ACHN (cell line): Measurements from ENCODE around the gene LYZL4.

Experiments
- DNase-seq: peaks from one replicate; pipeline ENCODE4 v3.0.0-alpha.2; 2015
- in situ Hi-C: cut with HindIII; loops from 2 replicates; pipeline ENCODE4 v1.10.0; 2017; ENCODE audit warnings: low sequenced_read_pairs, low pct_ligation_motif_present, low pct_unique_long_range_greater_than_20kb

Gene LYZL4, protein sequence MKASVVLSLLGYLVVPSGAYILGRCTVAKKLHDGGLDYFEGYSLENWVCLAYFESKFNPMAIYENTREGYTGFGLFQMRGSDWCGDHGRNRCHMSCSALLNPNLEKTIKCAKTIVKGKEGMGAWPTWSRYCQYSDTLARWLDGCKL

DNA sequence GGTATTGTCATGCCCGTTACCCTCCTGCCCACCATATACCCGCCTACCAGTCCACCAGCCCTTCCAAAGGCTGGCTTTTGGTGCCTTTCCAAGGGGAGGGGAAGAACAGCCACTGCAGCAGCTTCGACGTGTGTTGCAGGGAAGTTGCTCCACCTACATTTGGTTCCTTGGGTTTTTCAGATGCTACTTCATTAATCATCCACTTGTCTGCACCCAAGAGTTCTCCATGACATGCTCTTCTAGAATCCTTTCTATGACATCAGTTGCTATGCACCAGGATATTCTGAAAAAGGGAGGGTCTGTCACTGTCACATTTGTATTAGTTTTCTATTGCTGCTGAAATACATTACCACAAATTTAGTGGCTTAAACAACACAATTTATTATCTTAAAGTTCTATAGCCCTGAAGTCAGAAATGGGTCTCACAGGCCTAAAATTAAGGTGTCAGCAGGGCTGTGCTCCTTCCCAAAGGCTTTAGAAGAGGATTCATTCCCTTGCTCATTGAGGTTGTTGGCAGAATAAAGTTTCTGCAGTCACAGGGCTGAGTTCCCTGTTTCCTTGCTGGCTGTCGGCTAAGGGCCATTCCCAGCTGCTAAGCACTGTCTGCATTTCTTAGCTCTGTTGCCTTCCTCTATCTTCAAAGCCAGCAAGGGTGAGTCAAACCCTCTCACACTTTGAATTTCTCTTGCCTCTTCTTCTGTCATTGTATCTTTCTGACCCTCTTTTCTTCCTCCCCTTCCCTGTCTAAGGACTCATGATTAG lies at the start of gene LYZL4:
Gene LYZL4, minus strand, starts transcription at position 241 of the 762 bp plus-strand sequence. CDS start 3,359 bp downstream, outside the sequence.
- in situ Hi-C loops: no loop called here
- no peak for DNase-seq

DNA sequence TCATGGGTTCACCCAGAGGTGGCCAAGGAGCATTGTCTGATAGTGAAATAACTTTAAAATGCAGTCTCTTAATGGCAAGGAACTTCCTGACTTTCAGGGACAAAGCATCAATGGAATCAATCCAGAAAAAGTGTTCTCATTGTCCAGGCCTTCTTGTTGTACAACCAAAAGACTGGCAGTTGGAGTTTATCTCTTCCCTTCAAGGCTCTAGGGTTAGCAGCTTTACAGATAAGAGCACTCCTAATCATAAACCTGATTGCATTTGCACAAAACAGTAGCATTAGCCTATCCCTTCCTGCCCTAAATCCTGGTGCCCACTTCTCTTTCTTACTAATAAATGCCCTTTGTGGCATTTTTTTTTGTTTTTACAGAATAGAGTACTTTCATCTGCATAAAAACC lies 48.7 kb upstream of the LYZL4 start:
- in situ Hi-C loops: no loop called here
- no peak for DNase-seq

DNA sequence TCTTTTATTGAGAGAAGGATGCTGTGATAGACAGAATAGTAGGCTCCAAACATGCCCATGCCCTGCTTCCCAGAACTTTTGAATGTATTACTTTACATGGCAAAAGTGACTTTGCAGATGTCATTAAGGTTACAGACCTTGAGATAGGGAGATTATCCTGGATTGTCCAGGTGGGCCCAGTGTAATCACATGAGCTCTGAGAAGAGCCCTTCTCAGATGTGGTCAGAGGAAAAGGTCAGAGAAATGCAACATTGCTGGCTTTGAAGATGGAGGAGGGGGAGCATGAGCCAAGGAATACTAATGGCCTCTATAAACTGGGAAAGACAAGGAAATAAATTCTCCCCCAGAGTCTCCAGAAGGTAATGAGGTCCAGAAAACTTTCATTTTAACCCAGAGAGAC lies 45.8 kb upstream of the LYZL4 start:
- DNase-seq: no peak
- in situ Hi-C loops: no loop called here

DNA sequence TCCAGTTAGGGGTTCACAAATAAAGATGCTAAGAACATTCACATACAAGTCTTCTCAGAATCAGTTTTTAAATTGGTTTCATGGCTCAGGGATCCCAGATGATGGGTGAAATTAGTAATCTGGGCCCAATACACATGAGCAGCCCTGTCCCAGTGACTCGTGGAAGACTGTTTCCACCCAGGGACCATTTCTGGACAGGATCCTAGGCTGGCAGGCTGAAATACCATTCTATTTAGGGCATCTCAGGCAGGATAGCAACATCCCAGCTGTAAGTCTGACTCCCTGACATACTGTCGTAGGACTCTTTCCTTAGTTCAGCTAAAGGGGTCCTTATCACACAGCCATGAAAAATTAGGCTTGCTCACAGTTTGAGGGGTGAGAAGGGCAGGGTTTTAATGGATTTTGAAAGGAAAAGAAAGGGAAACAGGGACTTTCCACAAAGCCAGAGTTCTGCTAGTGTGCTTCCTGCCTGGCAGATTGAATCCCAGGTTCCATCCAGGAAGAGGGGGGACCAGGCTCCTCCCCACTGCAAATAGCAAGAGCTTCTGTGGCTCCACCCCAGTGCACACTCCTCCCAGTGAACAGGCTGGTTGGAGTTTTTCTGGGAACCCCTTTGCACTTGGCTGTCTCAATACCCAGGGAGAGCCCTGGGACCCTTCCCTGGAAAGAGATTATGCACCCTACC lies 41.3 kb upstream of the LYZL4 start:
- no peak for DNase-seq
- in situ Hi-C loops: no loop called here

DNA sequence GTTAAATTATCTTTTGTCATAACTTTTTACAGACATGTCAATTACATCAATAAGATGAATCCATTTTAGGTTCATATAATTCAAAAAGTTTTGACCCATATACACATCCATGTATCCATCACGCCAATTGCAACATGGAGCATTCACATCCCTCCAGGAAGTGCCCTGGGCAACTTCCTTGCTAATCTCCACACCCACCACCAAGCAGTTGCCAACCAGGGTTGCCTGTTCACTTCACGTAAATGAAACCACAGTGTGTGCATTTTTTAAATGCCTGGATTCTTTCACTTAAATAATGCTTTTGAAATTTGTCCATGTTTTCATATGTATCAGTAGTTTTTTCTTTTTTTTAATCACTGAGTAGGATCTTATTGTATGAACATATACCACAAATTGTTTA lies 40.7 kb upstream of the LYZL4 start:
- in situ Hi-C loops: no loop called here

DNA sequence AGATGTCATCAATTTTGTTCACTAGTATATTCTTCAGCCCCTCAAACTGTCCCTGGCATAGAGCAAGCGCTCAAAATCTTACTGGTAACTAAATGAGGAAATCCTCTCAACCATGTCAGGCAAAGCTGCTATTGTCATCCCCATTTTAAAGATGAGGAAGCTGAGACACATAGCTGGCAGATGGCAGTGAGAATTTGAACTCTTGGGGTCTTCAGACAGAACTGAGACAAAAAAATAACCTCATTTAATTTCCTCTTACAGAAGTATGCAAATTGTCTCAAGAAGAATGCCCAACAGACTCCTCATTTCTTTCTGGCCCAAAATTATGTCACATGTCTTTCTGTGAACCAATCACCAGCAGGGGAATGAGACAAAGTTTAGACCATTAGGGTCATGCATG lies 40.2 kb upstream of the LYZL4 start:
- DNase-seq: no peak
- in situ Hi-C loops: no loop called here

More for the DNA sequence above, 40.7 kb upstream of the LYZL4 start:
- DNase-seq: no peak

DNA sequence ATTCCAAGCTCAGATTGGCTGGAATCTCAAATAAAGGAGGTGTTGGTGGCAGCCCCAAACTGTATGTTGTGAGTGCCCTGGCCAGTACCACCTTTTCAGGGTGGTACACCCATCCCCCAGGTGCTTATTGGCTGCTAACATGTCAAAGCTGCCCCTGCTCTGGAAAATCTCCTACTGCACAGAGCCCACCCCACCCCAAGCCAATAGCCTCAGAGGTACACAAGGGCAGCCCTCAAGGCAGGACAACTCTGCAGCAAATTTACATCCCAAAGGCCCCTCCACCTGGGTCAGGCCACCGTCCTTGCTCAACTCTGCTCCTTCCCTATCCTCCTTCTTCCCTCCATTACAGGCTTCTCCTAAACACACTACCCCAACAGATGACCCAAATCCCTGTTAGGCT lies 37.1 kb upstream of the LYZL4 start:
- no peak for DNase-seq
- in situ Hi-C loops: no loop called here

DNA sequence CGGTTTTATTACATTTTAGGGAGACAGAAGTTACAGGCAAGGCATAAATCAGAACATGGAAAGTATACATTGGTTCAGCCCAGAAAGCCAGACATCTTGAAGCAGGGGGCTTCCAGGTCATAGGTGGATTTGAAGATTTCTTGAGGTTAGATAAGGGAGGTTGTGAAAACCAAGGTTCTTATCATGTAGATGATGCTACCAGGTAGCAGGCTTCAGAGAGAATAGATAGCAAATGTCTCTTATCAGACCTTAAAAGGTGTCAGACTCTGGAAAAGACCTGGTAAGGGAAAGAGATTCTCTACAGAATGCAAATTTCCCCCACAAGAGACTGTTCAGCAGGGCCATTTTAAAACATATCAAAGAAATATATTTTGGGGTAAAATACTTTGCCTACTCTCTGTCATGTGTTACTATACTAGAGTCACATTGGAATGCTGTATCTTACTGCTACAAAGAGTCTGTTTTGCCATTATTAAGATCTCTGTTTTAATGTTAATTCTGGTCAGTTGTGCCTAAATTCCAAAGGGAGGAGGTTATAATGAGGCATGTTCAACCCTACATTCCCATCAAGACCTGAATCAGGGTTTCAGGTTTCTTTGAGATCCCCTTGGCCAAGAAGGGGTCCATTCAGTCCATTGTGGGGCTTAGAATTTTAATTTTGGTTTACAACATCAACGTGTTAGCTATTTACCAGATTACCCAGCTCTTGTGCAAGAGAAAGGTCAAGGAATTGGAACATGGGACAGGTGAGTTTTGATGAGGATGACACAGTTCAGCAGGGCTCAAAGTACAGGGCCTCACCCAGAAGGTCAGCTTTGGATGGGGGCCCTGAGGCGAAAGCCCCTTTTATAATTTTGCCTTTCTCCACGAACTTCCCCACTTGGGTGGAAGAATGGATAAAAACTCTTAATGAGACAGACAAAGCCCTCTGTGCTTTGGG lies 36.0 kb upstream of the LYZL4 start:
- in situ Hi-C loops: no loop called here
- no peak for DNase-seq

DNA sequence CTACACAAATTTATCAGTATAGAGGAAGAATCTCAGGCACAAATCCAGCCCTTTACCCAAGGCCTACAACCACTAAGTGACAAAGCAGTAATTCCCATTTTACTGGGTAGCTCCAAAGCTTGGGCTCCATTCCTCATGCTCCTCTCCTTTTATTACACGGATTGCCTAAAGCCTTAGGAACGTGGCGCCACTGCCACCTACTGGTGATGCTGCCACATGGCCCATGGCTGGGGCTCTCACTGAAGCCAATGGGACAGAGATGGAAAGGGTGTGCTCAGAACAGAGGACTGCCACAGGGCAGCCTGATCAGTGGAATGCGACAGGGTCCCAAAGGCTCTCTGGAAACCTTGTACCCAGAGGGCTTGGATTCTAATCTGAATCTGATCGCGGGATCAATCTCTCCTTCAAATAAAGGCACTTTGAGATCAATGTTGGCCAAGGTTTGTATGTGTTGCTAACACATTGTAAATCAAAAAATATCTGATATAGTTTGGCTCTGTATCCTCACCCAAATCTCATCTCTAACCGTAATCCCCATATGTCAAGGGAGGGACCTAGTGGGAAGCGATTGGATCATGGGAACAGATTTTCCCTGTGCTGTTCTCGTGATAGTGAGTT lies 33.5 kb upstream of the LYZL4 start:
- DNase-seq: peak; percentile 67
- in situ Hi-C loops: no loop called here

DNA sequence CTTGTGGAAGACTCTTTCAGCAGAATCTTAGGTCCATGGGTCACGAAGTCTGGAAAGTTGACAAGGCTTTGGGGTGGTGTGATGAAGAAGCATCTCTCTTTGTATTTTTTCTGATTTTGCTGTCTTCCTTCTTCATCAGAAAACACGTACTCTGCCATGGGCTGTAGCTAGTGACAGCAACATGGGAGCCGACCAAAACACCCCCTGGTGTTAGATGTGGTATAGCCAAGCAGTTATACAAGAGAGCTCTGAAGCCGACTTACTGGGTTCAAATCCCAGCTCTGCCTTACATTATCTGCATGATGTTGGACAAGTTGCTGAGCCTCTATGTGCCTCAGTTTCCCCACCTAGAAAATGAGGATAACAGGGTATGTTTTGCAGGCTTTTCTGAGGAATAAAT lies 32.9 kb upstream of the LYZL4 start:
- DNase-seq: no peak
- in situ Hi-C loops: no loop called here

DNA sequence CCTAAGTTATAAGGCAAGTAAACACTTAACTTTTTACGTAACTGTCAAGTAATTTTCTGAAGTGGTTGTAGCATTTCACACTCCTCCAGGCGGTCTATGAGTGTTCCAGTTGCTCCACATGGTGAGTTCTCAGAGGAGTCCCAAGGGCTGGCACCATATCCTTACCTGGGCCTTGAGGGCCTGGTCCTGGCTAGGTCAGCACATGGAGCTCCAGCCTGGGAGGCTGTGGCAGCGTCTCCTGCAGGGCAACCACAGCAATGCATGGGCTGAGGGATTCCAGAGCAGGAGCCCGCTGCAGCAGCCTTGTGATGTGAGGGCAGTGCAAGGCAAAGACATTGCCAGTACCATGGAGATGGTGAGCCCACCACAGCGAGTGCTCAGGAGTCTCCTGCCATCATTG lies 32.2 kb upstream of the LYZL4 start:
- DNase-seq: no peak
- in situ Hi-C loops: no loop called here

DNA sequence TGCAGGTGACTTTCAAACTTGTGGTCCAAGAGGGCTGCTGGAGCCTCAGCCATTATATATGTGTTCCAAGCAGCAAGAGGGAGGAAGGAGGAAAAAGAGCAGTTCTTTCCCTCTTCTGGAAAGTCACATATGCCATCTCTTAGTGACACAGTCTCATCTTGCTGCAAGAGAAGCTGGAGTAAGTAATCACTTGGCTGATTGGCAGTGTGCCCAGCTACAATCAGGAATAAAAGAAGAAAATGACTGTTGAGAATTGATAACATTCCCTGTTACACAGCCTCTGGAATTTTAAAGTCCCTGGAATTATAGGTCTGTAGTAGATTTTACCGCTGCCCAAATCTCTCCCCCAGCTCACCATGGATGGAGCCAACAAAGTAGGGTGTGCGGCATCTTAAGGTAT lies 31.4 kb upstream of the LYZL4 start:
- in situ Hi-C loops: no loop called here
- DNase-seq: no peak

DNA sequence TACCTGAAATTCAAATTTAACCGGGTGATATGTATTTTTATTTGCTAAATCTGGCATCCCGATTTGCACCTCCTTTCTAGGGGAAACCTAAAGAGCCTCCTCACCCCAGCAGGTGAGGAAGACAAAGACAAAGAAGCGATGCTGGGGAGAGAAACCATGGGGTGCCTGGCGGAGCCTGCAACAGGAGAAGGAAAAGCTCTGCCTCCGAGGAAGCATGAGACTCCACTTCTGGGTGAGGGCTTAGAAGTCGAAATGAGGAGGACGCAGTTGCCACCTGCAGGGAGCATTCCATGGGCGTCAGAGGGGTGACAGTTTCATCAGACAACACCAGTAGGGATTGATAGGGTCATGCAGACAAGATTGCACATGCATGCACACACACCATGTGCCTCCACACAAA lies 30.5 kb upstream of the LYZL4 start:
- in situ Hi-C loops: no loop called here
- no peak for DNase-seq

DNA sequence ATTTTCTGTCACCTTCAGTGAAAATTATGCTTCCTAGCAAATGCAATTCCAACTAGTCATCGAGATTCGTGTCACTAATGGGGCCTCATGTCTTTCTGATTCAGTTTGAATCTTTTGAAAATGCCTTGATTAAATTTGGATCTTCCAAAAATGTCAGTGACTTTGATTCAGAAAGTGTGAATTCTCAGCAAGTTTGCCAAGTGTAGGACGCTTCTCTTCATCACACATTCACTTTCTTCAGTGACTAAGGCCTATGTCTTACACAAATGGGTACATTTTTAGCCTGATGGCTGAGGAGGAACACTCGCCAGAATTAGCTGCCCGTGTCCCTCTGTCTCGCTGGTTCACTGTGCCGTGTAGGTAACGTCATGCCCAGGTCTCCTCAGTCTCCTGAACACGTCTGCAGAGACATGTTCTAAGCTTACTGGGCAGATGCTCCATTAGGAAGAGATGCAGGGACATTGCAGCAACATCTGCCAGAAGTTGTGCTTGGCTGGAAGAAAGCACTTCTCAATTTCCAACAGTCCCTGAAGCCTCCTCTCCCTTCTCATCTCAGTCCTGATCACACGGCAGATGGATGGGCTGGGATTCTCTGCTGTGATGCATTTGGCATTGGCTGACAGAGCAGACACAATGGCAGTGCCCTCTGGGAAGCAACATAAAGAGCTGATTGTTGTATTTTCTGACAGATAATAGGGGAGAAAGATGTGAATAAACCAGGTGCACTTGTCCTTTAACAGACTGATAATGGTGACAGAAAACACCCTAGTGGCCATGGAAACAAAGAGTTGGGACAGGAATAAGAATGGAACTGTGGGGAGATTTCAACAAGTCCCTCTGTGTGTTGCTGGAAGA lies 29.1 kb upstream of the LYZL4 start:
- in situ Hi-C loops: no loop called here
- DNase-seq: no peak

DNA sequence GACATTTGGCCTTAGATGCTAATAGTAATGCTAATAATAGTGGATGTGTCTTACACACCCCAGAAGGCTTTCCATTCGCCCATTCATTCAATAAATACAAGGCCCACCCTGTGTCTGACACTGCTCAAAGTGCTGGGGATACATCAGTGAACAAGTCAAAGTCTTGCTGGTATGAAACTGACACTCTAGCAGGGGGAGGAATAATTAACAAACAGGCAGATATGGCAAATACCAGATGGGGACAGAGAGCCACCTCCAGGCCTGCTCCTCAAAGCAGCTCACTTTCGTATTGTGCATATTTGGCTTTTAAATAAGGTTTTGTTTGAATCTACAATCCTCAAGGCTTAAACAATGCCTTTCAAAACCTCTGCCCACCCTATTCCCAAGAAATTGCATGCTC lies 28.3 kb upstream of the LYZL4 start:
- no peak for DNase-seq
- in situ Hi-C loops: no loop called here

DNA sequence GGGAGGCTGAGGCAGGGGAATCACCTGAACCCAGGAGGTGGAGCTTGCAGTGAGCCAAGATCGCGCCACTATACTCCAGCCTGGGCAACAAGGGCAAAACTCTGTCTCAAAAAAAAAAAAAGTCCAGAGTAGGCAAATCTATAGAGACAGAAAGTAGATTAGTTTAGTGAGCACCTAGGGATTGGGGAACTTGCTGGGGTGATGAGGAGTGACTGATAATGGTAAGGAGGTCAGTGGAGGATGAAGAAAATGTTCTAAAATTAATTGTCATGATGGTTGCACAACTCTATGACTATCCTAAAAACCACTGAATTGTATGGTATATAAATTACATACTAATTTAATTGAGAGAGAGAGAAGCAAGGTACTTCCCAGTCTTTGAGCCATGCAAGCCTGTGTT lies 27.8 kb upstream of the LYZL4 start:
- in situ Hi-C loops: no loop called here
- no peak for DNase-seq

DNA sequence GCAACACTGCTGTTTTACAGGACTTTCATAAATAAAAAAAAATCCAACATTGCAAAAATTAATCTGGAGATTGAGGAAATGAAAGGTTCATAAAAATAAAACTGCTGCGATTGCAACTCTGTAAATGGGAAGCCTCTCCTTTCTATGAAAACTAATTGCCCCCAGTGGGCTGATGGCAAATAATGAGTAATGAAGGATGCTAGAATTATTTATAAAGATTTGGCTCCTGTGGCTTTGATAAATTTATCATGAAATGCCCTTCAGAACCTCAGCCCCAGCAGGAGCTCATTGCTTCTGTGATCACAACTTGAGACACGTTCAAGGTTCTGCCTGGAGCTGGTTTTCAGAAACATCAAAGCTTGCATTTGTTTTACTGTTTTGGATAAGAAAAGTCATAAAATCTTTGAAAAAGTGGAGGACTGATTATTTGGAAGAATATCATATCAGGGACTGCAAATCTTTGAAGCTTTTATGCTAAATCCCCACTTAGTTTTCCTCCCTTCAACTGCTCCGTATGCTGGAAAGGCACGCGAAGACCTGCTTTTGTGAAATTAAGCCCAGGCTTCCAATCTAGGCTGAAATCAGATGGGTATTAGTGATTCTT lies 24.5 kb upstream of the LYZL4 start:
- in situ Hi-C loops: no loop called here
- no peak for DNase-seq
